Measurements from ENCODE around the gene TRAPPC8.

DNA sequence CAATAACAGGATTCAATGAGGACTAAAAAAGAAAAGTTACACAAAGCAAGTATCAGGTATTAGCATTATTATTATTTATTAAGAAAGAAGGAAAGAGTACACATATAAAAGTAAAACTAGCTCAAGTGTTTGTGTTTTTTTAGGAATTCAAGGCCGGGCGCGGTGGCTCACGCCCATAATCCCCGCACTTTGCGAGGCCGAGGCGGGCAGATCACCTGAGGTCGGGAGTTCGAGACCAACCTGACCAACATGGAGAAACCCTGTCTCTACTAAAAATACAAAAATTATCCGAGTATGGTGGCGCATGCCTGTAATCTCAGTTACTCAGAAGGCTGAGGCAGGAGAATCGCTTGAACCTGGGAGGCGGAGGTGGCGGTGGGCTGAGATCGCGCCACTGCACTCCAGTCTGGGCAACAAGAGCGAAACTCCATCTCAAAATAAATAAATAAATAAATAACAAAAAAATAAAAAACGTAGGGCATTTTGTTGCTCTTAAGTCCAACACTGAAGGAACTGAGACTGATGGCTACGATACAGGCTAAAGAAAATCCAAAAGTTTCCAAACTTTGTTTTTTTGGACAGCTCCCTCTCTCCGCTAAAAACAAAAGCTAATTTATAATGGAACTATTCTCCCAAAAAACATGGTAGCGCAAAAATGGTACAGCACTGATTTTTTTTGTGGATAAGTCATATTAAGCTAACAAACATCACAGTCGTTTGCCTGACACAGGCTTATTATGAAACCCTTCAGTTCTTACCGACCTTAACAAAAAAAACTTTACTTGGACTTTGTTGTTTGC lies 1.7 kb downstream of the TRAPPC8 start:
- TF ChIP-seq, protein P1, sequence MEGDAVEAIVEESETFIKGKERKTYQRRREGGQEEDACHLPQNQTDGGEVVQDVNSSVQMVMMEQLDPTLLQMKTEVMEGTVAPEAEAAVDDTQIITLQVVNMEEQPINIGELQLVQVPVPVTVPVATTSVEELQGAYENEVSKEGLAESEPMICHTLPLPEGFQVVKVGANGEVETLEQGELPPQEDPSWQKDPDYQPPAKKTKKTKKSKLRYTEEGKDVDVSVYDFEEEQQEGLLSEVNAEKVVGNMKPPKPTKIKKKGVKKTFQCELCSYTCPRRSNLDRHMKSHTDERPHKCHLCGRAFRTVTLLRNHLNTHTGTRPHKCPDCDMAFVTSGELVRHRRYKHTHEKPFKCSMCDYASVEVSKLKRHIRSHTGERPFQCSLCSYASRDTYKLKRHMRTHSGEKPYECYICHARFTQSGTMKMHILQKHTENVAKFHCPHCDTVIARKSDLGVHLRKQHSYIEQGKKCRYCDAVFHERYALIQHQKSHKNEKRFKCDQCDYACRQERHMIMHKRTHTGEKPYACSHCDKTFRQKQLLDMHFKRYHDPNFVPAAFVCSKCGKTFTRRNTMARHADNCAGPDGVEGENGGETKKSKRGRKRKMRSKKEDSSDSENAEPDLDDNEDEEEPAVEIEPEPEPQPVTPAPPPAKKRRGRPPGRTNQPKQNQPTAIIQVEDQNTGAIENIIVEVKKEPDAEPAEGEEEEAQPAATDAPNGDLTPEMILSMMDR (conservative IDR thresholded peaks at IDR 0.05), result no peak
- no peak for TF ChIP-seq ZFX (IDR thresholded peaks at IDR 0.05)
